Right lobe of liver (tissue), 4 donors: Measurements from ENCODE around the gene FLNC.

ENCODE experiments used
- POLR2A ChIP-seq: fragments of 450-650 bp; IDR thresholded peaks from one replicate; pipeline ENCODE4 v1.6.1; 2017; ENCODE audit warnings: antibody characterized with exemption, mild to moderate bottlenecking
- TF ChIP-seq, protein P1 (sequence below), 4 donors: fragments of 200-600 bp in 3 of 4; fragments of 450-650 bp in 1 of 4; IDR thresholded peaks; one replicate each; pipeline versions ENCODE4 v1.5.1 to v1.8.0; 2016 to 2022; ENCODE audit warnings: antibody characterized with exemption in 4 of 4, mild to moderate bottlenecking in 2 of 4
- donor health status: DM: no; HTN: no; CAD: no.
- donor health status: DM: no; HTN: no; CAD: no.
- donor health status: DM: no; HTN: yes; CAD: no.

DNA sequence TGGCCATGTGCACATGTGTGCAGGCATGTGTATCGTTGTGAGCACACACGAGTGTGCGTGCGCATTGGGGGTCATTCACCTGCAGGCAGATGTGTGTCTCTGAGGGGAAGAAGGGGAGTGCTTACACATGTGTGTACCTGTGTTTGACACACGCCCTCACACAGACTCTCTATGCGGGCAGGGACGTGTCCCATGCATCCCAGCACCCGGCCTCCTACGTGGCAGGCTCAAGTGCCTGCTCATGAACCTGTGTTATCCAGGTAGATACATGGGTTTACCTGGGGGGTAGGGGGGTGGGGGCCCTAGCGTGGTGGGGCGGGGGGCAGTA lies 61.7 kb downstream of the FLNC start:
- TF ChIP-seq, protein P1, sequence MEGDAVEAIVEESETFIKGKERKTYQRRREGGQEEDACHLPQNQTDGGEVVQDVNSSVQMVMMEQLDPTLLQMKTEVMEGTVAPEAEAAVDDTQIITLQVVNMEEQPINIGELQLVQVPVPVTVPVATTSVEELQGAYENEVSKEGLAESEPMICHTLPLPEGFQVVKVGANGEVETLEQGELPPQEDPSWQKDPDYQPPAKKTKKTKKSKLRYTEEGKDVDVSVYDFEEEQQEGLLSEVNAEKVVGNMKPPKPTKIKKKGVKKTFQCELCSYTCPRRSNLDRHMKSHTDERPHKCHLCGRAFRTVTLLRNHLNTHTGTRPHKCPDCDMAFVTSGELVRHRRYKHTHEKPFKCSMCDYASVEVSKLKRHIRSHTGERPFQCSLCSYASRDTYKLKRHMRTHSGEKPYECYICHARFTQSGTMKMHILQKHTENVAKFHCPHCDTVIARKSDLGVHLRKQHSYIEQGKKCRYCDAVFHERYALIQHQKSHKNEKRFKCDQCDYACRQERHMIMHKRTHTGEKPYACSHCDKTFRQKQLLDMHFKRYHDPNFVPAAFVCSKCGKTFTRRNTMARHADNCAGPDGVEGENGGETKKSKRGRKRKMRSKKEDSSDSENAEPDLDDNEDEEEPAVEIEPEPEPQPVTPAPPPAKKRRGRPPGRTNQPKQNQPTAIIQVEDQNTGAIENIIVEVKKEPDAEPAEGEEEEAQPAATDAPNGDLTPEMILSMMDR (IDR thresholded peaks at IDR 0.05), result no peak
- no peak for TF ChIP-seq POLR2A
